Measurements from ENCODE around the gene CCDC172.

Gene CCDC172

GRCh38 chr10:116324227-116324950, at the start of gene CCDC172:
Gene CCDC172 (plus strand): TSS chr10:116324448. CDS start chr10:116325012, 564 bp downstream.
- no peak for DNase-seq (ENCODE audit: low read depth)

GRCh38 chr10:116276981-116277380, 47.3 kb upstream of the CCDC172 start:
- no peak for DNase-seq (ENCODE audit: low read depth)

- no peak for DNase-seq (ENCODE audit: low read depth)
Measured at GRCh38 chr10:116278846-116279245, 45.4 kb upstream of the CCDC172 start.

- no peak for DNase-seq (ENCODE audit: low read depth)
Measured at GRCh38 chr10:116281775-116282174, 42.5 kb upstream of the CCDC172 start.

GRCh38 chr10:116286626-116287200, 37.5 kb upstream of the CCDC172 start:
- DNase-seq (ENCODE audit: low read depth), result no peak

GRCh38 chr10:116287906-116288501, 36.2 kb upstream of the CCDC172 start:
- DNase-seq (ENCODE audit: low read depth), result no peak

- DNase-seq (ENCODE audit: low read depth), result no peak
Measured at GRCh38 chr10:116289652-116290051, 34.6 kb upstream of the CCDC172 start.

GRCh38 chr10:116292493-116292892, 31.8 kb upstream of the CCDC172 start:
- DNase-seq (ENCODE audit: low read depth), result no peak

GRCh38 chr10:116296291-116296721, 27.9 kb upstream of the CCDC172 start:
- DNase-seq (ENCODE audit: low read depth), result no peak

GRCh38 chr10:116298586-116298985, 25.7 kb upstream of the CCDC172 start:
- no peak for DNase-seq (ENCODE audit: low read depth)

GRCh38 chr10:116300542-116300941, 23.7 kb upstream of the CCDC172 start:
- DNase-seq (ENCODE audit: low read depth), result no peak

GRCh38 chr10:116304923-116305322, 19.3 kb upstream of the CCDC172 start:
- no peak for DNase-seq (ENCODE audit: low read depth)

- no peak for DNase-seq (ENCODE audit: low read depth)
Measured at GRCh38 chr10:116306847-116307246, 17.4 kb upstream of the CCDC172 start.

GRCh38 chr10:116307455-116307854, 16.8 kb upstream of the CCDC172 start:
- DNase-seq (ENCODE audit: low read depth), result no peak

GRCh38 chr10:116311016-116311415, 13.2 kb upstream of the CCDC172 start:
- no peak for DNase-seq (ENCODE audit: low read depth)

GRCh38 chr10:116311706-116312490, 12.3 kb upstream of the CCDC172 start:
- no peak for DNase-seq (ENCODE audit: low read depth)

- no peak for DNase-seq (ENCODE audit: low read depth)
Measured at GRCh38 chr10:116312548-116312947, 11.7 kb upstream of the CCDC172 start.

- no peak for DNase-seq (ENCODE audit: low read depth)
Measured at GRCh38 chr10:116316503-116316902, 7.7 kb upstream of the CCDC172 start.

- no peak for DNase-seq (ENCODE audit: low read depth)
Measured at GRCh38 chr10:116324951-116325635, 845 bp downstream of the CCDC172 start.

- no peak for DNase-seq (ENCODE audit: low read depth)
Measured at GRCh38 chr10:116325987-116326386, 1.7 kb downstream of the CCDC172 start.

- no peak for DNase-seq (ENCODE audit: low read depth)
Measured at GRCh38 chr10:116329153-116329552, 4.9 kb downstream of the CCDC172 start.

GRCh38 chr10:116331815-116332214, 7.6 kb downstream of the CCDC172 start:
- no peak for DNase-seq (ENCODE audit: low read depth)
